Central memory CD8-positive, alpha-beta T cell (primary cell): Measurements from ENCODE around the gene PLEKHH2.

Experiments used
- ATAC-seq: fragments of 150-1000 bp; cut with Tn5 transposase; replicated peaks from 2 replicates; pipeline ENCODE4 v1.10.0; 2022; ENCODE audit warnings: mild to moderate bottlenecking, moderate FRiP score, moderate number of reproducible peaks; ENCODE audit not compliant: poor library complexity, severe bottlenecking; ENCODE audit errors: extremely low read depth
- DNase-seq, 2 donors: peaks; one replicate each; pipeline ENCODE4 v3.0.0; 2021; ENCODE audit warnings: low spot score in 2 of 2
- H3K27ac Mint-ChIP-seq: one replicate; pipeline ENCODE4 v1.8.0; 2022; ENCODE audit warnings: low read depth, mild to moderate bottlenecking, moderate library complexity, mixed read lengths
- H3K27me3 Mint-ChIP-seq: one replicate; pipeline ENCODE4 v1.8.0; 2022; ENCODE audit warnings: mixed read lengths
- H3K36me3 Mint-ChIP-seq: one replicate; pipeline ENCODE4 v1.8.0; 2022; ENCODE audit warnings: mild to moderate bottlenecking, moderate library complexity, mixed read lengths; ENCODE audit not compliant: insufficient read depth
- H3K4me1 Mint-ChIP-seq: one replicate; pipeline ENCODE4 v1.8.0; 2022; ENCODE audit warnings: mixed read lengths
- H3K4me3 Mint-ChIP-seq: one replicate; pipeline ENCODE4 v1.8.0; 2022; ENCODE audit warnings: mild to moderate bottlenecking, moderate library complexity, mixed read lengths
- H3K9me3 Mint-ChIP-seq: one replicate; pipeline ENCODE4 v1.8.0; 2022; ENCODE audit warnings: mixed read lengths

The PLEKHH2 gene

GRCh38 chr2:43790147-43790546, 153.1 kb downstream of the PLEKHH2 start:
- ATAC-seq: no peak
- Mint-ChIP-seq H3K36me3 (peaks cover 5% of the 10 kb centered on the region), H3K4me1 (no peaks in the 10 kb centered on the region), H3K4me3 (no peak overlapping the region), H3K27ac (no peak overlapping the region), H3K9me3 (no peaks in the 10 kb centered on the region), H3K27me3 (no peaks in the 10 kb centered on the region)
- no peak for DNase-seq

- no peak for DNase-seq
- Mint-ChIP-seq H3K4me3 (no peak overlapping the region), H3K36me3 (peaks cover 5% of the 10 kb centered on the region), H3K27me3 (no peaks in the 10 kb centered on the region), H3K4me1 (no peaks in the 10 kb centered on the region), H3K27ac (no peak overlapping the region), H3K9me3 (no peaks in the 10 kb centered on the region)
- no peak for ATAC-seq
These were observed 154.1 kb downstream of the PLEKHH2 start for GRCh38 chr2:43791035-43791765.

- Mint-ChIP-seq H3K36me3 (peaks cover 5% of the 10 kb centered on the region), H3K4me1 (no peaks in the 10 kb centered on the region), H3K27me3 (no peaks in the 10 kb centered on the region), H3K9me3 (no peaks in the 10 kb centered on the region), H3K4me3 (no peak overlapping the region), H3K27ac (no peak overlapping the region)
- ATAC-seq (no peak), DNase-seq (no peak)
These were observed 155.6 kb downstream of the PLEKHH2 start for GRCh38 chr2:43792653-43793052.

GRCh38 chr2:43794956-43795355, 157.9 kb downstream of the PLEKHH2 start:
- Mint-ChIP-seq H3K9me3 (no peaks in the 10 kb centered on the region), H3K4me3 (no peak overlapping the region), H3K4me1 (no peaks in the 10 kb centered on the region), H3K27ac (no peak overlapping the region), H3K36me3 (peaks cover 3% of the 10 kb centered on the region), H3K27me3 (no peaks in the 10 kb centered on the region)
- ATAC-seq: no peak
- no peak for DNase-seq

GRCh38 chr2:43796206-43796605, 159.1 kb downstream of the PLEKHH2 start:
- H3K36me3 Mint-ChIP-seq: peaks cover 1% of the 10 kb centered on the region
- H3K27ac Mint-ChIP-seq: no peak overlapping the region
- no peak for DNase-seq
- no peaks in the 10 kb centered on the region for H3K9me3 Mint-ChIP-seq
- no peak for ATAC-seq
- no peak overlapping the region for H3K4me3 Mint-ChIP-seq
- no peaks in the 10 kb centered on the region for H3K4me1 Mint-ChIP-seq
- no peaks in the 10 kb centered on the region for H3K27me3 Mint-ChIP-seq

- H3K36me3 Mint-ChIP-seq: peaks cover 3% of the 10 kb centered on the region
- no peaks in the 10 kb centered on the region for H3K4me1 Mint-ChIP-seq
- H3K9me3 Mint-ChIP-seq: no peaks in the 10 kb centered on the region
- no peak for DNase-seq
- ATAC-seq: no peak
- H3K4me3 Mint-ChIP-seq: no peak overlapping the region
- H3K27ac Mint-ChIP-seq: no peak overlapping the region
- H3K27me3 Mint-ChIP-seq: no peaks in the 10 kb centered on the region
These were observed 161.2 kb downstream of the PLEKHH2 start for GRCh38 chr2:43798300-43798699.

- H3K4me3 Mint-ChIP-seq: no peak overlapping the region
- no peak for DNase-seq
- no peak for ATAC-seq
- no peaks in the 10 kb centered on the region for H3K4me1 Mint-ChIP-seq
- no peaks in the 10 kb centered on the region for H3K9me3 Mint-ChIP-seq
- peaks cover 4% of the 10 kb centered on the region for H3K36me3 Mint-ChIP-seq
- H3K27me3 Mint-ChIP-seq: no peaks in the 10 kb centered on the region
- H3K27ac Mint-ChIP-seq: no peak overlapping the region
These were observed 163.8 kb downstream of the PLEKHH2 start for GRCh38 chr2:43800894-43801293.

- H3K36me3 Mint-ChIP-seq: peaks cover 7% of the 10 kb centered on the region
- no peak overlapping the region for H3K27ac Mint-ChIP-seq
- DNase-seq (no peak), ATAC-seq (no peak)
- no peaks in the 10 kb centered on the region for H3K4me1 Mint-ChIP-seq
- no peaks in the 10 kb centered on the region for H3K27me3 Mint-ChIP-seq
- no peak overlapping the region for H3K4me3 Mint-ChIP-seq
- no peaks in the 10 kb centered on the region for H3K9me3 Mint-ChIP-seq
These were observed 165.1 kb downstream of the PLEKHH2 start for GRCh38 chr2:43802135-43802534.

GRCh38 chr2:43803113-43803512, 166.1 kb downstream of the PLEKHH2 start:
- DNase-seq: no peak
- H3K4me3 Mint-ChIP-seq: no peak overlapping the region
- no peak overlapping the region for H3K27ac Mint-ChIP-seq
- no peak for ATAC-seq
- H3K27me3 Mint-ChIP-seq: no peaks in the 10 kb centered on the region
- H3K36me3 Mint-ChIP-seq: peaks cover 8% of the 10 kb centered on the region
- H3K9me3 Mint-ChIP-seq: no peaks in the 10 kb centered on the region
- no peaks in the 10 kb centered on the region for H3K4me1 Mint-ChIP-seq

GRCh38 chr2:43806719-43807031, 169.6 kb downstream of the PLEKHH2 start:
- ATAC-seq (no peak), DNase-seq (no peak)
- H3K27ac Mint-ChIP-seq: no peak overlapping the region

GRCh38 chr2:43810452-43810851, 173.4 kb downstream of the PLEKHH2 start:
- H3K27me3 Mint-ChIP-seq: no peaks in the 10 kb centered on the region

More at GRCh38 chr2:43806719-43807031, 169.6 kb downstream of the PLEKHH2 start:
- no peaks in the 10 kb centered on the region for H3K27me3 Mint-ChIP-seq
- H3K36me3 Mint-ChIP-seq: peaks cover 8% of the 10 kb centered on the region
- no peak overlapping the region for H3K4me3 Mint-ChIP-seq
- no peaks in the 10 kb centered on the region for H3K4me1 Mint-ChIP-seq
- H3K9me3 Mint-ChIP-seq: no peaks in the 10 kb centered on the region

GRCh38 chr2:43810888-43811287, 173.8 kb downstream of the PLEKHH2 start:
- Mint-ChIP-seq H3K4me1 (no peaks in the 10 kb centered on the region), H3K36me3 (peaks cover 4% of the 10 kb centered on the region), H3K4me3 (no peak overlapping the region), H3K27ac (no peak overlapping the region), H3K27me3 (no peaks in the 10 kb centered on the region), H3K9me3 (no peaks in the 10 kb centered on the region)
- DNase-seq: no peak
- no peak for ATAC-seq

More at GRCh38 chr2:43810452-43810851, 173.4 kb downstream of the PLEKHH2 start:
- Mint-ChIP-seq H3K4me1 (no peaks in the 10 kb centered on the region), H3K9me3 (no peaks in the 10 kb centered on the region), H3K4me3 (no peak overlapping the region), H3K36me3 (peaks cover 4% of the 10 kb centered on the region), H3K27ac (no peak overlapping the region)
- ATAC-seq: no peak
- DNase-seq: no peak

GRCh38 chr2:43812006-43812405, 174.9 kb downstream of the PLEKHH2 start:
- DNase-seq (no peak), ATAC-seq (no peak)
- Mint-ChIP-seq H3K9me3 (no peaks in the 10 kb centered on the region), H3K27ac (no peak overlapping the region), H3K4me1 (no peaks in the 10 kb centered on the region), H3K27me3 (no peaks in the 10 kb centered on the region), H3K36me3 (peaks cover 1% of the 10 kb centered on the region), H3K4me3 (no peak overlapping the region)
